ENCODE measurements around the gene RICTOR.

RICTOR gene, protein sequence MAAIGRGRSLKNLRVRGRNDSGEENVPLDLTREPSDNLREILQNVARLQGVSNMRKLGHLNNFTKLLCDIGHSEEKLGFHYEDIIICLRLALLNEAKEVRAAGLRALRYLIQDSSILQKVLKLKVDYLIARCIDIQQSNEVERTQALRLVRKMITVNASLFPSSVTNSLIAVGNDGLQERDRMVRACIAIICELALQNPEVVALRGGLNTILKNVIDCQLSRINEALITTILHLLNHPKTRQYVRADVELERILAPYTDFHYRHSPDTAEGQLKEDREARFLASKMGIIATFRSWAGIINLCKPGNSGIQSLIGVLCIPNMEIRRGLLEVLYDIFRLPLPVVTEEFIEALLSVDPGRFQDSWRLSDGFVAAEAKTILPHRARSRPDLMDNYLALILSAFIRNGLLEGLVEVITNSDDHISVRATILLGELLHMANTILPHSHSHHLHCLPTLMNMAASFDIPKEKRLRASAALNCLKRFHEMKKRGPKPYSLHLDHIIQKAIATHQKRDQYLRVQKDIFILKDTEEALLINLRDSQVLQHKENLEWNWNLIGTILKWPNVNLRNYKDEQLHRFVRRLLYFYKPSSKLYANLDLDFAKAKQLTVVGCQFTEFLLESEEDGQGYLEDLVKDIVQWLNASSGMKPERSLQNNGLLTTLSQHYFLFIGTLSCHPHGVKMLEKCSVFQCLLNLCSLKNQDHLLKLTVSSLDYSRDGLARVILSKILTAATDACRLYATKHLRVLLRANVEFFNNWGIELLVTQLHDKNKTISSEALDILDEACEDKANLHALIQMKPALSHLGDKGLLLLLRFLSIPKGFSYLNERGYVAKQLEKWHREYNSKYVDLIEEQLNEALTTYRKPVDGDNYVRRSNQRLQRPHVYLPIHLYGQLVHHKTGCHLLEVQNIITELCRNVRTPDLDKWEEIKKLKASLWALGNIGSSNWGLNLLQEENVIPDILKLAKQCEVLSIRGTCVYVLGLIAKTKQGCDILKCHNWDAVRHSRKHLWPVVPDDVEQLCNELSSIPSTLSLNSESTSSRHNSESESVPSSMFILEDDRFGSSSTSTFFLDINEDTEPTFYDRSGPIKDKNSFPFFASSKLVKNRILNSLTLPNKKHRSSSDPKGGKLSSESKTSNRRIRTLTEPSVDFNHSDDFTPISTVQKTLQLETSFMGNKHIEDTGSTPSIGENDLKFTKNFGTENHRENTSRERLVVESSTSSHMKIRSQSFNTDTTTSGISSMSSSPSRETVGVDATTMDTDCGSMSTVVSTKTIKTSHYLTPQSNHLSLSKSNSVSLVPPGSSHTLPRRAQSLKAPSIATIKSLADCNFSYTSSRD (N-terminal part only)

DNA sequence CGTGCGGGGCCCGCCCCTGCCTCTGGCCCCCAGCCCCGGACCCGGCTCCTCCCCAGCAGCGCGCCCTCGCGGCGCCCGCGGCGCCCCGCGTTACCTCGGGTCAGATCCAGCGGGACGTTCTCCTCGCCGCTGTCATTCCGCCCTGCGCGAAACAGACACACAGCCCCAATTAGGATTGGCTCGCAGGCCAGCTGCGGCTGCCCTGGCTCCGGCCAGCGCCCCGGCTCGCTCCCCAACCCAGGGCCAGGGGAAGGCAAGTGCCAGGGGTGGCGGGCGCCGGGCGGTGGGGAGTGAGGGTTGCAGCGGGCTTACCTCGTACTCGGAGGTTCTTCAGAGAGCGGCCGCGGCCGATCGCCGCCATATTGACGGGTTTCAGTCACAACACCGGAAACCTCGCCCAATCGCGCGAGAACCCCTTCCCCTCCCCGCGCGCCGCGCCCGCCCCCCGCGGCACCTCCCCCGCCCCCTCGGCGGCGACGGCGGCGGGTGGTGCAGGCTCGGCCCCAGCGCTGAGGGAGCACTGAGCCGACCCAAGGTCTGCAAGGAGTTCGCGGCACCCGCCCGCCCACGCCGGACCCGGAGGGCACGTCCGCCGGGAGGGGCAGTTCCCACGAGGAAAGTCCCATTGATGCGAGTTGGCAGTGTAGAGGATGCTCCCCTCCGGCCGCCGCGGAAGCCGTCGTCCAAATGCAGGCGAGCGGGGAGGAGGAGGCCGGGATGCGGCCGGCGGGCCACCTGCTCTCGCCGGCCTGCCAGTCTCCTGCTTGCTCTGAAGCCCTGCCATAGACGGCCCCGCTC is at the start of gene RICTOR:
Gene RICTOR (minus strand): TSS at position 383 of the 798 bp plus-strand sequence. CDS start 22 bp downstream, at position 361.
- peak; percentile 68 for DNase-seq (ENCODE audit: low read depth)
- peak within 1 kb of the TSS; percentile 88 for H3K4me3 ChIP-seq (ENCODE audit: low read length)
- TF ChIP-seq, protein P1, sequence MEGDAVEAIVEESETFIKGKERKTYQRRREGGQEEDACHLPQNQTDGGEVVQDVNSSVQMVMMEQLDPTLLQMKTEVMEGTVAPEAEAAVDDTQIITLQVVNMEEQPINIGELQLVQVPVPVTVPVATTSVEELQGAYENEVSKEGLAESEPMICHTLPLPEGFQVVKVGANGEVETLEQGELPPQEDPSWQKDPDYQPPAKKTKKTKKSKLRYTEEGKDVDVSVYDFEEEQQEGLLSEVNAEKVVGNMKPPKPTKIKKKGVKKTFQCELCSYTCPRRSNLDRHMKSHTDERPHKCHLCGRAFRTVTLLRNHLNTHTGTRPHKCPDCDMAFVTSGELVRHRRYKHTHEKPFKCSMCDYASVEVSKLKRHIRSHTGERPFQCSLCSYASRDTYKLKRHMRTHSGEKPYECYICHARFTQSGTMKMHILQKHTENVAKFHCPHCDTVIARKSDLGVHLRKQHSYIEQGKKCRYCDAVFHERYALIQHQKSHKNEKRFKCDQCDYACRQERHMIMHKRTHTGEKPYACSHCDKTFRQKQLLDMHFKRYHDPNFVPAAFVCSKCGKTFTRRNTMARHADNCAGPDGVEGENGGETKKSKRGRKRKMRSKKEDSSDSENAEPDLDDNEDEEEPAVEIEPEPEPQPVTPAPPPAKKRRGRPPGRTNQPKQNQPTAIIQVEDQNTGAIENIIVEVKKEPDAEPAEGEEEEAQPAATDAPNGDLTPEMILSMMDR (conservative IDR thresholded peaks at IDR 0.05; ENCODE audit: low read depth, low read length) = no peak

DNA sequence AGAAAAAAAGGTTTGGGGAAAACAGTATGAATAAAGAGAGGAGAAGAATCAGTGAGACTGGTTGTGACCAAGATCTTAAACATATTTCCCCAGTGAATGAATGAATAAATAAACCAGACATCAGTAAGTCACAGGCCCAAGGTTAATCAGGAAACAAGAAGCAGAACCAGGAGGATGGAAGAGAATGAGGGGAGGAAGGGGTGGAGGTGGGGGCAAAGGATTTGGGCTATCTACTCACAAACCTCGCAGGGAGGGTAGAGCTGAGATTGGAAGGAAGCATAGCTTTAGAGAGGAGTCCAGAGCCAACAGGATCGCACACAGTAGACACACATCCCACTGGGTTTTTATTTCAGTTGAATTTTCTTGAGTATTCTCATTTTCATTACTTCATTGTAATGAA is 47.7 kb upstream of the RICTOR start:
- no peak overlapping the region for H3K4me3 ChIP-seq (ENCODE audit: low read length)
- TF ChIP-seq, protein P1 (conservative IDR thresholded peaks at IDR 0.05; ENCODE audit: low read depth, low read length) = no peak
- no peak for DNase-seq (ENCODE audit: low read depth)

DNA sequence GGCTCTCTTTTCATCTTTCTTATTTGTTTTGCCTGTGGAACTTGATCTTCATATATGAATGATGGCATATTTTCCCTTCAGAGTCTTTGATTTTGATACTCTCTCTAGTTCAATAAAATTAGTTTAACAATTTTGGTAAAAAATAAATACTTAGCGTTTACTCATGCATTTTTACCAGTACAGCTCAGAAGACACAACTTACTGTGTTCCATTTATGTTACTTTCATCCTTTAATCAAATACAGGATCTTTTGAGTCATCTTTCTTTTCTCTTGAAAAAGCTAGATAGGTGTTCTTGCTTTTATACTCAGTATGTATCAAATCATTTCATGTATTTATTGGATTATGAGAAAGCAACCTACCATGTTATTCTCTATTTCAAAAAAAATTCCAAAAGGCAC is 47.1 kb upstream of the RICTOR start:
- TF ChIP-seq, protein P1 (conservative IDR thresholded peaks at IDR 0.05; ENCODE audit: low read depth, low read length) = no peak
- H3K4me3 ChIP-seq (ENCODE audit: low read length) = no peak overlapping the region
- no peak for DNase-seq (ENCODE audit: low read depth)

DNA sequence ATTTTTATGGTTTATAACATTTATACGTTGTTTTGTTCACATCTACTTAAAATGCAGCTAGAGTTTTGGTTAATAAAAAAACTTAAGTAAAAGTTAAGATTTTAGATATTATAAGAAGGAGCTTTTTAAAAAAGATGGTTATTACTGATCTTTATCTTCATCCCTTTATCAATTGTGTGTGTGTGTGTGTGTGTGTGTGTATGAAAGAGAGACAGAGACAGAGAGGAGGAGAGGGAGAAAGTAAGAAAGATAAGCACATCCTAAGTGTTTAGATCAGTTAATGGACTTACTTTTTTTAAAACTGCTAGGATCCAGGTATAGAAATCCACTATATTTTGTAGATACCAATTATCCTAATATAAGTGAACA is 45.8 kb upstream of the RICTOR start:
- TF ChIP-seq, protein P1 (conservative IDR thresholded peaks at IDR 0.05; ENCODE audit: low read depth, low read length) = no peak
- DNase-seq (ENCODE audit: low read depth) = no peak
- no peak overlapping the region for H3K4me3 ChIP-seq (ENCODE audit: low read length)

DNA sequence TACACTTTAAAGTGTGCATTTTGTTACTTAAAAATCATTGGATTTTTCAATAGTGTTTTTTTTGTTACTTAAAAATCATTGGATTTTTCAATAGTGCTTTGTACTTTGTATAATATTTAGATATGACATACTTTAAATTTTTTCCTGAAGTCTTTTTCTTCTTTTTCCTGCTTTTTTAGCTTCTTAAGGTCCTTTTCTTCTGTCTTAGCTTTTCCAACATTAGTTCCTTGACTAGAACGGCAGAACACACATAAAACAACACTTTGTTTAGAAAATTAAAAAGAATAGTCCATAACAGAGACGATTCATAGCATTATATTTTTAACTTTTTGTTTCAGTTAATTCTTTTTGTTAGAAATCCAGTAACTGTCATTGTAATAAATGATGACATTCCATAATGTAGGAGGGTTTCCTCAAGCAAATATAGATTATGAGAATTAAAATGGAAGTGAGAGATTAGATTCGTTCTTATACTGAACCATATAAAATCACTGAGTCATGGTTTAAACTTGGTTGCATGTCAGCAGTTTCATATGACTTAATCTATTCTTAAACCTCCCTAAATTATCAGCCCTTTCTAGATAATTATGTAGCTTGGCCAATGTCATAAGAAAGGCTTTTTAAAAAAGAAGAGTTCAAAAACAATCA is 45.3 kb upstream of the RICTOR start:
- DNase-seq (ENCODE audit: low read depth) = no peak
- TF ChIP-seq, protein P1 (conservative IDR thresholded peaks at IDR 0.05; ENCODE audit: low read depth, low read length) = no peak

DNA sequence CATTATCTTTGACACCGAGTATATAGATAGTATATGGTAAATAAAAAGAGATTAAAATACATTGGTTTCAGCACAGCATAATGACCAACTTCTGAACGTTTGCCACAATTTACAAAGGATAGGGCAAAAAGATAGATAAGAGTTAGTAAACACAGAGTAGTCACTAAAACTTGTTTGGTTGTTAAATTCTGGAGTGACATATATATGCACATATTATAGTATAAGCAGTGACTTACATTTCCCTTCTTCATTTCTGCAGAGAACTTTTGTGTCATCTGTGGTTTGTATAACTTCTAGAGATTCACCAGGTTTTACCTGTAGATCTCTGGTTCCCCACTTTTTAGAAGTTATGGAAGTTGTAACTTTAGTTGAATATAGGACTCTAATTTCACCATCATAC is 44.4 kb upstream of the RICTOR start:
- no peak for DNase-seq (ENCODE audit: low read depth)
- TF ChIP-seq, protein P1 (conservative IDR thresholded peaks at IDR 0.05; ENCODE audit: low read depth, low read length) = no peak
- H3K4me3 ChIP-seq (ENCODE audit: low read length) = no peak overlapping the region

More for the DNA sequence above, 45.3 kb upstream of the RICTOR start:
- H3K4me3 ChIP-seq (ENCODE audit: low read length) = no peak overlapping the region
